HG02981 (cell line): Measurements from ENCODE around the gene POLR2B.
"Not testable (repeated sequence)": the region's sequence is repeated elsewhere in the genome, so short reads cannot be mapped to it uniquely, and the experiment has no call there.

Experiments used
- ATAC-seq: cut with Tn5 transposase; IDR thresholded peaks from one replicate; pipeline ENCODE4 v1.9.1; 2021; ENCODE audit warnings: mild to moderate bottlenecking, moderate library complexity; ENCODE audit not compliant: unreplicated experiment

POLR2B gene

GRCh38 chr4:57051095-57051494 is 72.4 kb downstream of the POLR2B start:
- ATAC-seq: no peak

- no peak for ATAC-seq
Observed at GRCh38 chr4:57051524-57051923, 72.8 kb downstream of the POLR2B start.

GRCh38 chr4:57053508-57053907 is 74.8 kb downstream of the POLR2B start:
- ATAC-seq: no peak

GRCh38 chr4:57055886-57056285 is 77.2 kb downstream of the POLR2B start:
- ATAC-seq: no peak

GRCh38 chr4:57059890-57060716 is 81.4 kb downstream of the POLR2B start:
- no peak for ATAC-seq

- not testable (repeated sequence) for ATAC-seq
Observed at GRCh38 chr4:57060717-57061067, 82.0 kb downstream of the POLR2B start.

GRCh38 chr4:57061395-57061794 is 82.7 kb downstream of the POLR2B start:
- no peak for ATAC-seq

- no peak for ATAC-seq
Observed at GRCh38 chr4:57063518-57063917, 84.8 kb downstream of the POLR2B start.

- no peak for ATAC-seq
Observed at GRCh38 chr4:57064120-57064519, 85.4 kb downstream of the POLR2B start.

GRCh38 chr4:57064811-57065711 is 86.4 kb downstream of the POLR2B start:
- ATAC-seq: no peak

- no peak for ATAC-seq
Observed at GRCh38 chr4:57065730-57066482, 87.2 kb downstream of the POLR2B start.

- ATAC-seq: no peak
Observed at GRCh38 chr4:57068237-57068981, 89.7 kb downstream of the POLR2B start.

GRCh38 chr4:57070461-57070860 is 91.8 kb downstream of the POLR2B start:
- no peak for ATAC-seq

GRCh38 chr4:57071326-57071725 is 92.6 kb downstream of the POLR2B start:
- no peak for ATAC-seq

GRCh38 chr4:57073559-57073958 is 94.9 kb downstream of the POLR2B start:
- no peak for ATAC-seq

GRCh38 chr4:57074744-57075143 is 96.0 kb downstream of the POLR2B start:
- no peak for ATAC-seq

- ATAC-seq: no peak
Observed at GRCh38 chr4:57075367-57075766, 96.7 kb downstream of the POLR2B start.

GRCh38 chr4:57076646-57077045 is 98.0 kb downstream of the POLR2B start:
- ATAC-seq: no peak

GRCh38 chr4:57077550-57078343 is 99.1 kb downstream of the POLR2B start:
- ATAC-seq: no peak
